Measurements from ENCODE around the gene RASAL2. TPM values are rescaled to one million over a fixed set of nuclear protein-coding genes. Genes with fewer than 3 reads are reported as not detected.

Gene RASAL2
- total RNA-seq, 4 donors from 2014 or later, result 26.0 to 51.4 (median 31.0) TPM

- intact Hi-C loops (cut with DNase I; ENCODE audit: low total_unique reads), result no loop called here
- no peak for DNase-seq (ENCODE audit: low spot score in 2 of 2)
- TF ChIP-seq POLR2A (IDR thresholded peaks at IDR 0.05) (no peak), CTCF (IDR thresholded peaks at IDR 0.05) (no peak)
- H3K4me3 ChIP-seq (ENCODE audit: low read depth, poor library complexity, severe bottlenecking), result no peak overlapping the region
- 78 to 80% methylated on average over 2 of the region's 2 CpGs for WGBS, 2 donors
Measured at GRCh38 chr1:178461104-178461503, 367.2 kb downstream of the RASAL2 start.

GRCh38 chr1:178461701-178462100 is 367.8 kb downstream of the RASAL2 start:
- intact Hi-C loops (cut with DNase I; ENCODE audit: low total_unique reads), result no loop called here
- no peak for DNase-seq (ENCODE audit: low spot score in 2 of 2)
- H3K4me3 ChIP-seq (ENCODE audit: low read depth, poor library complexity, severe bottlenecking), result no peak overlapping the region
- 90 to 91% methylated on average over 4 of the region's 4 CpGs for WGBS, 2 donors
- TF ChIP-seq POLR2A (IDR thresholded peaks at IDR 0.05) (no peak), CTCF (IDR thresholded peaks at IDR 0.05) (no peak)

- intact Hi-C loops (cut with DNase I; ENCODE audit: low total_unique reads), result no loop called here
- TF ChIP-seq POLR2A (IDR thresholded peaks at IDR 0.05) (no peak), CTCF (IDR thresholded peaks at IDR 0.05) (no peak)
- no peak for DNase-seq (ENCODE audit: low spot score in 2 of 2)
- WGBS, 2 donors, result 56 to 86% methylated on average over 1 of the region's 1 CpG
- H3K4me3 ChIP-seq (ENCODE audit: low read depth, poor library complexity, severe bottlenecking), result no peak overlapping the region
Measured at GRCh38 chr1:178464141-178464540, 370.2 kb downstream of the RASAL2 start.

- TF ChIP-seq CTCF (IDR thresholded peaks at IDR 0.05) (no peak), POLR2A (IDR thresholded peaks at IDR 0.05) (no peak)
- intact Hi-C loops (cut with DNase I; ENCODE audit: low total_unique reads), result no loop called here
- no peak for DNase-seq (ENCODE audit: low spot score in 2 of 2)
- H3K4me3 ChIP-seq (ENCODE audit: low read depth, poor library complexity, severe bottlenecking), result no peak overlapping the region
Measured at GRCh38 chr1:178464566-178464965, 370.7 kb downstream of the RASAL2 start.

GRCh38 chr1:178465011-178465410 is 371.1 kb downstream of the RASAL2 start:
- no peak for DNase-seq (ENCODE audit: low spot score in 2 of 2)
- intact Hi-C loops (cut with DNase I; ENCODE audit: low total_unique reads), result no loop called here
- TF ChIP-seq POLR2A (IDR thresholded peaks at IDR 0.05) (no peak), CTCF (IDR thresholded peaks at IDR 0.05) (no peak)
- no peak overlapping the region for H3K4me3 ChIP-seq (ENCODE audit: low read depth, poor library complexity, severe bottlenecking)

- no peak for DNase-seq (ENCODE audit: low spot score in 2 of 2)
- intact Hi-C loops (cut with DNase I; ENCODE audit: low total_unique reads), result no loop called here
- H3K4me3 ChIP-seq (ENCODE audit: low read depth, poor library complexity, severe bottlenecking), result no peak overlapping the region
- TF ChIP-seq CTCF (IDR thresholded peaks at IDR 0.05), result no peak
- no peak for TF ChIP-seq POLR2A (IDR thresholded peaks at IDR 0.05)
Measured at GRCh38 chr1:178467837-178468236, 373.9 kb downstream of the RASAL2 start.
